Naive thymus-derived CD4-positive, alpha-beta T cell (primary cell): ENCODE measurements around the gene LRRFIP1. TPM values are rescaled to one million over a fixed set of nuclear protein-coding genes. Genes with fewer than 3 reads are reported as not detected.

Experiments
- ATAC-seq: fragments of 150-1000 bp; cut with Tn5 transposase; 2 replicates; pipeline ENCODE4 v1.10.0; 2021; ENCODE audit warnings: mild to moderate bottlenecking, moderate library complexity
- CTCF ChIA-PET: fragments of 350-600 bp; sonication (Branson Sonifier 250); formaldehyde crosslinking; loops from one replicate; lab custom pipeline; 2021; ENCODE audit warnings: antibody characterized with exemption; lab: Charles Lee
- POLR2A ChIA-PET: fragments of 350-600 bp; sonication (Branson Sonifier 250); formaldehyde crosslinking; loops from one replicate; lab custom pipeline; 2021; ENCODE audit warnings: antibody characterized with exemption, inconsistent platforms; lab: Charles Lee
- DNase-seq, 9 donors: peaks; one replicate each; pipeline versions ENCODE4 v3.0.0 to v3.0.0-alpha.2; 2020 to 2022; ENCODE audit warnings: mixed read lengths in 1 of 9
- H3K27ac ChIP-seq: one replicate; pipeline ENCODE4 v1.7.0; 2013; ENCODE audit warnings: mild to moderate bottlenecking, low read depth, low read length, moderate library complexity
- H3K27me3 ChIP-seq, 2 donors: one replicate each; pipeline ENCODE4 v1.7.0; 2013; ENCODE audit warnings: low read length in 2 of 2, mild to moderate bottlenecking in 2 of 2, moderate library complexity in 2 of 2; ENCODE audit not compliant: control insufficient read depth in 2 of 2, insufficient read depth in 2 of 2
- H3K36me3 ChIP-seq, 3 experiments: 1 replicate in 2 of 3; 2 replicates in 1 of 3; pipeline ENCODE4 v1.7.0; 2013; ENCODE audit warnings: low read length in 3 of 3, mild to moderate bottlenecking in 3 of 3, moderate library complexity in 1 of 3; ENCODE audit not compliant: insufficient read depth in 3 of 3, control insufficient read depth in 2 of 3
- H3K4me1 ChIP-seq, 2 donors: one replicate each; pipeline ENCODE4 v1.7.0; 2013; ENCODE audit warnings: low read length in 2 of 2, mild to moderate bottlenecking in 2 of 2, moderate library complexity in 1 of 2; ENCODE audit not compliant: control insufficient read depth in 2 of 2, insufficient read depth in 2 of 2
- H3K4me3 ChIP-seq: 2 replicates; pipeline ENCODE4 v1.7.0; 2013; ENCODE audit warnings: mild to moderate bottlenecking, low read length
- H3K9me3 ChIP-seq, 3 experiments: 1 replicate in 2 of 3; 2 replicates in 1 of 3; pipeline ENCODE4 v1.7.0; 2013; ENCODE audit warnings: low read length in 3 of 3; ENCODE audit not compliant: control insufficient read depth in 2 of 3
- H3K27ac Mint-ChIP-seq, 9 donors: one replicate each; pipeline ENCODE4 v1.8.0; 2020 to 2022; ENCODE audit warnings: mixed read lengths in 9 of 9, mild to moderate bottlenecking in 8 of 9, moderate library complexity in 5 of 9, inconsistent platforms in 2 of 9
- H3K27me3 Mint-ChIP-seq, 5 donors: one replicate each; pipeline ENCODE4 v1.8.0; 2021 to 2022; ENCODE audit warnings: mixed read lengths in 5 of 5, mild to moderate bottlenecking in 1 of 5
- H3K36me3 Mint-ChIP-seq, 5 donors: one replicate each; pipeline ENCODE4 v1.8.0; 2020 to 2022; ENCODE audit warnings: mixed read lengths in 5 of 5, mild to moderate bottlenecking in 3 of 5, inconsistent platforms in 1 of 5
- H3K4me1 Mint-ChIP-seq, 7 donors: one replicate each; pipeline ENCODE4 v1.8.0; 2020 to 2022; ENCODE audit warnings: mixed read lengths in 7 of 7, mild to moderate bottlenecking in 3 of 7, inconsistent platforms in 1 of 7
- H3K4me3 Mint-ChIP-seq, 10 donors: one replicate each; pipeline ENCODE4 v1.8.0; 2020 to 2022; ENCODE audit warnings: mild to moderate bottlenecking in 10 of 10, mixed read lengths in 10 of 10, moderate library complexity in 6 of 10, inconsistent platforms in 2 of 10
- H3K9me3 Mint-ChIP-seq, 11 donors: one replicate each; pipeline ENCODE4 v1.8.0; 2020 to 2022; ENCODE audit warnings: mixed read lengths in 11 of 11, mild to moderate bottlenecking in 4 of 11, inconsistent platforms in 1 of 11, moderate library complexity in 1 of 11
- intact Hi-C, 2 donors: fragments of 100-400 bp; cut with micrococcal nuclease; formaldehyde crosslinking; loops; one replicate each; pipeline ENCODE4 v1.15.1; 2023
- polyA plus RNA-seq, 2 donors: library from polyadenylated mRNA; unstranded; fragments of 300-500 nt; fragmentation: Illumina TruSeq; gene quantifications; one replicate each; pipeline ENCODE4 v1.2.3, GENCODE V29; 2021
- total RNA-seq, 6 experiments: library from RNA in 5 of 6; stranded (reverse) in 5 of 6; gene quantifications; 1 replicate in 5 of 6; 2 replicates in 1 of 6; pipeline ENCODE4 v1.2.3 and lab custom pipeline; 2021 to 2026

LRRFIP1 gene
- total RNA-seq (100 to 1,000 TPM in 4 of 5 experiments, 10 to 100 TPM in 1; 96.3 to 257 (median 114) TPM), polyA plus RNA-seq (10 to 100 TPM; 82.2 to 94.0 TPM), total RNA-seq (lab: John Stamatoyannopoulos, UW) (256 reads per million, percentile 95 among the genes with 10 or more reads in this experiment)

GRCh38 chr2:237627441-237628246 lies at the start of gene LRRFIP1:
TSS of gene LRRFIP1 (plus strand) at chr2:237627587. CDS start at chr2:237627645, 58 bp downstream.
- Histone ChIP-seq H3K36me3 (no peaks in the 10 kb centered on the region), H3K27me3 (no peaks in the 10 kb centered on the region), H3K27ac (peak within 1 kb of the TSS; percentile 20), H3K4me1 (peaks cover 0 to 7% of the 10 kb centered on the region in 2 donors), H3K4me3 (peak within 1 kb of the TSS; percentile 6), H3K9me3 (no peaks in the 10 kb centered on the region)
- ChIA-PET POLR2A (no interaction called here), CTCF (no interaction called here)
- intact Hi-C loops: loop anchor here in 1 of 2 donors (2.0 kb wide), 1 partner anchor 25 kb away; no protein-coding TSS in a partner anchor
- peaks cover 0 to 2% (median 0%) of the 10 kb centered on the region in 11 donors for H3K9me3 Mint-ChIP-seq
- H3K4me1 Mint-ChIP-seq: peaks cover 4 to 44% (median 28%) of the 10 kb centered on the region in 7 donors
- H3K27me3 Mint-ChIP-seq: peaks cover 0 to 75% (median 6%) of the 10 kb centered on the region in 5 donors
- ATAC-seq (peak; percentile 67), DNase-seq (peak in 5 of 9 donors; percentile 15 to 39 (median 23))
- peaks cover 0 to 8% (median 5%) of the 10 kb centered on the region in 5 donors for H3K36me3 Mint-ChIP-seq
- peak within 1 kb of the TSS; percentile 78 to 94 (median 88) for H3K4me3 Mint-ChIP-seq
- peak within 1 kb of the TSS in 8 of 9 donors; percentile 56 to 96 (median 86) for H3K27ac Mint-ChIP-seq

- ATAC-seq: no peak
- DNase-seq: no peak
- Histone ChIP-seq H3K4me3 (no peak overlapping the region), H3K27ac (no peak overlapping the region), H3K27me3 (no peaks in the 10 kb centered on the region), H3K36me3 (no peaks in the 10 kb centered on the region), H3K4me1 (no peaks in the 10 kb centered on the region), H3K9me3 (no peaks in the 10 kb centered on the region)
- Mint-ChIP-seq H3K4me1 (peaks cover 0 to 6% (median 4%) of the 10 kb centered on the region in 7 donors), H3K27ac (no peak overlapping the region), H3K4me3 (no peak overlapping the region), H3K27me3 (peaks cover 0 to 6% (median 0%) of the 10 kb centered on the region in 5 donors), H3K9me3 (no peaks in the 10 kb centered on the region), H3K36me3 (no peaks in the 10 kb centered on the region)
- POLR2A ChIA-PET: no interaction called here
- CTCF ChIA-PET: no interaction called here
- intact Hi-C loops: loop anchor here in 1 of 2 donors (10.0 kb wide), 1 partner anchor 453 kb away; no protein-coding TSS in a partner anchor
Measured at GRCh38 chr2:237577956-237578870, 49.2 kb upstream of the LRRFIP1 start.

GRCh38 chr2:237581326-237581725 lies 46.1 kb upstream of the LRRFIP1 start:
- POLR2A ChIA-PET: no interaction called here
- H3K9me3 ChIP-seq: no peaks in the 10 kb centered on the region
- H3K4me1 ChIP-seq: no peaks in the 10 kb centered on the region
- no peak overlapping the region for H3K4me3 ChIP-seq
- H3K9me3 Mint-ChIP-seq: no peaks in the 10 kb centered on the region
- no peak for ATAC-seq
- peaks cover 0 to 4% (median 0%) of the 10 kb centered on the region in 5 donors for H3K27me3 Mint-ChIP-seq
- no peak overlapping the region for H3K27ac ChIP-seq
- peak overlapping the region in 1 of 10 donors; percentile 9 for H3K4me3 Mint-ChIP-seq
- H3K27me3 ChIP-seq: no peaks in the 10 kb centered on the region
- CTCF ChIA-PET: interaction anchor here (0.6 to 2.5 kb wide), 5 partner anchors 10 to 164 kb away, joined by 4 to 10 read pairs (median 5); no protein-coding TSS in a partner anchor
- DNase-seq: no peak
- intact Hi-C loops: loop anchor here (1.0 to 2.0 kb wide), 5 partner anchors 87 to 193 kb away; no protein-coding TSS in a partner anchor
- H3K4me1 Mint-ChIP-seq: peaks cover 0 to 6% (median 4%) of the 10 kb centered on the region in 7 donors
- peak overlapping the region in 5 of 9 donors; percentile 14 to 84 (median 48) for H3K27ac Mint-ChIP-seq
- no peaks in the 10 kb centered on the region for H3K36me3 ChIP-seq
- no peaks in the 10 kb centered on the region for H3K36me3 Mint-ChIP-seq

- H3K9me3 Mint-ChIP-seq: no peaks in the 10 kb centered on the region
- ATAC-seq: peak; percentile 80
- intact Hi-C loops: loop anchor here (1.0 to 2.0 kb wide), 5 partner anchors 86 to 192 kb away; no protein-coding TSS in a partner anchor
- Histone ChIP-seq H3K36me3 (no peaks in the 10 kb centered on the region), H3K9me3 (no peaks in the 10 kb centered on the region), H3K27me3 (no peaks in the 10 kb centered on the region), H3K4me3 (no peak overlapping the region), H3K4me1 (no peaks in the 10 kb centered on the region), H3K27ac (no peak overlapping the region)
- CTCF ChIA-PET: interaction anchor here (0.6 to 2.5 kb wide), 7 partner anchors 11 to 776 kb away, joined by 3 to 10 read pairs (median 4); no protein-coding TSS in a partner anchor
- H3K27me3 Mint-ChIP-seq: peaks cover 0 to 3% (median 0%) of the 10 kb centered on the region in 5 donors
- POLR2A ChIA-PET: no interaction called here
- no peaks in the 10 kb centered on the region for H3K36me3 Mint-ChIP-seq
- peak in 7 of 9 donors; percentile 53 to 73 (median 62) for DNase-seq
- peak overlapping the region in 1 of 10 donors; percentile 9 for H3K4me3 Mint-ChIP-seq
- H3K27ac Mint-ChIP-seq: peak overlapping the region in 6 of 9 donors; percentile 14 to 84 (median 56)
- peaks cover 0 to 6% (median 4%) of the 10 kb centered on the region in 7 donors for H3K4me1 Mint-ChIP-seq
Measured at GRCh38 chr2:237581751-237582746, 45.3 kb upstream of the LRRFIP1 start.

GRCh38 chr2:237583385-237584295 lies 43.7 kb upstream of the LRRFIP1 start:
- Histone ChIP-seq H3K27ac (no peak overlapping the region), H3K4me1 (no peaks in the 10 kb centered on the region), H3K4me3 (no peak overlapping the region), H3K9me3 (no peaks in the 10 kb centered on the region), H3K36me3 (no peaks in the 10 kb centered on the region), H3K27me3 (no peaks in the 10 kb centered on the region)
- Mint-ChIP-seq H3K36me3 (no peaks in the 10 kb centered on the region), H3K4me3 (no peak overlapping the region), H3K9me3 (no peaks in the 10 kb centered on the region), H3K4me1 (peaks cover 0 to 6% (median 4%) of the 10 kb centered on the region in 7 donors), H3K27ac (peak overlapping the region in 1 of 9 donors; percentile 55), H3K27me3 (peaks cover 0 to 10% (median 0%) of the 10 kb centered on the region in 5 donors)
- ATAC-seq (no peak), DNase-seq (no peak)
- POLR2A ChIA-PET: no interaction called here
- CTCF ChIA-PET: interaction anchor here (0.6 to 1.7 kb wide), 4 partner anchors 11 to 162 kb away, joined by 3 to 7 read pairs (median 4); no protein-coding TSS in a partner anchor
- intact Hi-C loops: no loop called here
